GM19452 (cell line): ENCODE results near the gene IQCH.
"Not testable (repeated sequence)": the region's sequence is repeated elsewhere in the genome, so short reads cannot be mapped to it uniquely, and the experiment has no call there.

Experiments
- ATAC-seq: cut with Tn5 transposase; IDR thresholded peaks from one replicate; pipeline ENCODE4 v1.9.1; 2021; ENCODE audit not compliant: unreplicated experiment

IQCH gene

GRCh38 chr15:67349634-67350033 lies 95.0 kb downstream of the IQCH start:
- no peak for ATAC-seq

GRCh38 chr15:67350042-67350441 lies 95.5 kb downstream of the IQCH start:
- no peak for ATAC-seq

GRCh38 chr15:67358391-67358790 lies 103.8 kb downstream of the IQCH start:
- ATAC-seq: no peak

- no peak for ATAC-seq
These were observed 104.2 kb downstream of the IQCH start for GRCh38 chr15:67358812-67359211.

- ATAC-seq: no peak
These were observed 105.0 kb downstream of the IQCH start for GRCh38 chr15:67359431-67360079.

- no peak for ATAC-seq
These were observed 106.5 kb downstream of the IQCH start for GRCh38 chr15:67361100-67361499.

GRCh38 chr15:67363712-67364111 lies 109.1 kb downstream of the IQCH start:
- not testable (repeated sequence) for ATAC-seq

- ATAC-seq: no peak
These were observed 111.4 kb downstream of the IQCH start for GRCh38 chr15:67365994-67366393.

- ATAC-seq: no peak
These were observed 112.3 kb downstream of the IQCH start for GRCh38 chr15:67366904-67367303.

GRCh38 chr15:67369359-67369998 lies 114.9 kb downstream of the IQCH start:
- ATAC-seq: no peak

- ATAC-seq: no peak
These were observed 115.8 kb downstream of the IQCH start for GRCh38 chr15:67370206-67370954.

GRCh38 chr15:67372543-67372942 lies 118.0 kb downstream of the IQCH start:
- ATAC-seq: no peak

- no peak for ATAC-seq
These were observed 118.5 kb downstream of the IQCH start for GRCh38 chr15:67372986-67373675.

GRCh38 chr15:67373971-67374370 lies 119.4 kb downstream of the IQCH start:
- no peak for ATAC-seq

- ATAC-seq: no peak
These were observed 124.9 kb downstream of the IQCH start for GRCh38 chr15:67379530-67379929.

GRCh38 chr15:67380921-67381320 lies 126.3 kb downstream of the IQCH start:
- ATAC-seq: no peak

- no peak for ATAC-seq
These were observed 126.9 kb downstream of the IQCH start for GRCh38 chr15:67381416-67382045.

GRCh38 chr15:67382723-67383122 lies 128.1 kb downstream of the IQCH start:
- ATAC-seq: no peak

- ATAC-seq: no peak
These were observed 129.3 kb downstream of the IQCH start for GRCh38 chr15:67383899-67384298.

GRCh38 chr15:67384761-67385160 lies 130.2 kb downstream of the IQCH start:
- no peak for ATAC-seq

GRCh38 chr15:67385971-67386370 lies 131.4 kb downstream of the IQCH start:
- ATAC-seq: no peak
